ENCODE data around the gene DNAI1. TPM values are rescaled to one million over a fixed set of nuclear protein-coding genes. Genes with fewer than 3 reads are reported as not detected.
"Not testable (repeated sequence)": the region's sequence is repeated elsewhere in the genome, so short reads cannot be mapped to it uniquely, and the experiment has no call there.

DNAI1 gene
- polyA plus RNA-seq (ENCODE audit: insufficient read length) = not detected

- DNase-seq = peak; percentile 99
Observed at GRCh38 chr9:34458013-34458958, at the start of gene DNAI1, which contains the start of gene FAM219A. TSS of gene DNAI1 (plus strand) at chr9:34458805. CDS start at chr9:34459006, 201 bp downstream. TSS of gene FAM219A (minus strand) at chr9:34458570. CDS start at chr9:34458263, 307 bp downstream.

DNA sequence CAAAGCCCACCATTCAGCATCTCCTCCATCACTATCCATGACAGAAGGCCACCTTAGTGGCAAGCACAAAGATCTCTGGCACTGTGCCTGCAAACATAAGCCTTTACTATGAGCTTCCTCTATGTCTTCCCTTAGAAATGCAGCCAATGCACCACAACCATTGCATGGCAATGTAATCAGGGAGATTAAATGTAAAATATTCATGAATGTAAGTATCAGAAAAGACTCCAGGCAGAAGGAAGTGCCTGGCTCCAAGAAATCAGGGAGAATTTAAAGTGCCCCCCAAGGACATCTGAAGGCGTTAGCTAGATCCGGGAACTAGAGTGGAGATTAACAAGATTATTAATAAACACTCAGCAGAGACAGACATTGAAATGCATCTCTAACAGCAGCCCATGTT, 49.5 kb upstream of the DNAI1 start:
- no peak for DNase-seq

GRCh38 chr9:34412336-34412735, 46.3 kb upstream of the DNAI1 start:
- DNase-seq = no peak

GRCh38 chr9:34413231-34413852, 45.3 kb upstream of the DNAI1 start:
- DNase-seq = peak; percentile 65

- DNase-seq = no peak
Observed at GRCh38 chr9:34417734-34418133, 40.9 kb upstream of the DNAI1 start.

DNA sequence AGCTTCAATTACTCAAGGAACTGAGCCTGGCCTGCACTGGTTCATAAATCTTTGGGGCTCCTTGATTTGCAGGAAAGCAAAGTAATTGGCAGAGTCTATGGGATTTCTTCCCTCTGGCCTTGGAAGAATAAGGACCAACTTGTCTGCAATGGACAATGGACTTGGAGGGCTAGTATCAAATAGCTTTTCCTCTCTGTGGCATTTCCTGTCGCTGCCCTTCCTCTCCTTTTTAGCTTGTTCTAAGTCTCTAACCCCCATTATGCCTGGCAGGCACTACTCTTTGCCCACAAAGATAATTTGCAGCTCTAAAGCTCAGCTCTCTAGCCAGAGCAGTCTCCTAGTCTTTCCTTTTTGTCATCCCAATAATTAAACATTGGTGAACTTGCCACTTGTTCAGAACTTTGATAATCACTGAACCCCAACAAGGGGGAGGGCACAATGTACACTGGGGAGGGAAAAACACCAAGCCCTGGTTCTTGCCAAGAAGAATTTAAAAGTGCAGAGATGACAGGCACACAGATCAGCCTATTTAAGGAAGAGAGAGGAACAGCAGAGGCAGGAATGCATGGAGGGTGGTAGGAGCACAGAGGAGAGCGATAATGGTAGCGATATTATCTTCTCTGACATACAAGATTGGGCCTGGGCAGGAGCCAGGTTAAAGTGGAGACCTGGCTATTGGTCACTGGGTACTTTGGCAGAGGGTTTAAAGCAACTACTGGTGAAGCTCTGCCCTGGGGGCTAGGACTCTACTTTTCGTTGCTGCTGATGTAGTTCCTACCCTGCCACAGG, 38.7 kb upstream of the DNAI1 start:
- no peak for DNase-seq

DNA sequence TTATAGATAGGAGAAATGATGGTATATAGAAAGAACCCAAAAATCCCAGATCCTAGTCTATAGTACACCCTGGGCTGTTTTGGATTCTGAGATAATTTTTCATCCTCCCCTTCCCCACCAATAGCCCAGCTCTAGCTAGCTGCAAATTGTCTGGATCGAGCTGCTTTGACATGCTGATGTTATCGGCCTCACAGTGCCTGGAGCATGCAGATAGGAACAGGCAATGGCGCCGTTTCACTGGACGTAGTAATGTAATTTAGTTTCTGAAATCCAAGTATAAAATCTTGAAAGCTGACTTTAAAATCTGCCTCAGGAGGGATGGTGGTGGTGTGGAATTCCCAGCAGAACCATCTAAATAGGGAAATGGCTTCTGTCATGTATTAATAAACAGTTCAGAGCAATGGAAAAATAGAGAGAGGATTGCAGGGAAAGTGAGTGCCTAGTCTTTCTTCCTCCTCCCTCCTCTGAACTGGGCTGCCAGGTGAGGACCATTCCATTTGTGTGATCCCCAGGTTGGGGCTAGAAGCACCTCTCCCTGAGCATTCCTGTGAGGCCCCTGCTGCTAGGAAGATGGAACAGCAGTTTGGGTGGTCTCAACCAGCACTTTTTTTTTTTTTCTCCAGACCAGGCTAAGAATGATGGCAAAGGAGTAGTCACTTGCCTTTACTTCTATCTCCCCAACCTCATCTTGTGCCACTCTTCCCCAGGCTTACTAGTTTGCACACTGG, 32.1 kb upstream of the DNAI1 start:
- no peak for DNase-seq

DNA sequence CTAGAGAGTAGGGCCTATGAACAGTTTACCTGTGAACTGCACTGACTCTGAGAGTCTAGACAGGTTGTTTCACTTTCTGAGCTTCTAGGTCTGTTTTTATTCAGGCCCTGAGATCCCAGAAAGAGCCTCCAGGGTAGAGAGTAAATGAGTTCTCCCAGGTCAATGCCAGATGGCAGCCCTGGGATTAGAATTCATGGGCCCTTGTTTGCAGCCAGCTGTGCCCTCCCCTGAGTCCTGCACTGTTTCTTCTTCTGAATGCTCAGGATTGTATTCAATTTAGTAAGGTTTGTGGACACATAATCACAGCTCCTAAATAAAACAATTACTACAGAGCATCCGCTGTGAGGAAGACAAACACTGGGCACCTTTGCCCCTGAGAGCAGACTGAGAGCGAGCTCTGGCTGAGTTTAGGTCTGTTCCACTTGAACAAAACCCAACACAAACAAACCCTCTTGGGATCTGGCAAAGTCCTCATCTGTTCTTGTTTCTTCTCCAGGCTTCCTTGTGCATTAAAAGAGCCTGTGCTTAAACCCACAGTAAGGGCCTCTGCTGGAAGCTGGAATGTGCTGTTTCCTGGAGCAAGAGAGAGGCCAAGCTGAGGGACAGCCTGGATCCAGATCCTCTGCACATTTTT, 30.2 kb upstream of the DNAI1 start:
- DNase-seq = no peak

DNA sequence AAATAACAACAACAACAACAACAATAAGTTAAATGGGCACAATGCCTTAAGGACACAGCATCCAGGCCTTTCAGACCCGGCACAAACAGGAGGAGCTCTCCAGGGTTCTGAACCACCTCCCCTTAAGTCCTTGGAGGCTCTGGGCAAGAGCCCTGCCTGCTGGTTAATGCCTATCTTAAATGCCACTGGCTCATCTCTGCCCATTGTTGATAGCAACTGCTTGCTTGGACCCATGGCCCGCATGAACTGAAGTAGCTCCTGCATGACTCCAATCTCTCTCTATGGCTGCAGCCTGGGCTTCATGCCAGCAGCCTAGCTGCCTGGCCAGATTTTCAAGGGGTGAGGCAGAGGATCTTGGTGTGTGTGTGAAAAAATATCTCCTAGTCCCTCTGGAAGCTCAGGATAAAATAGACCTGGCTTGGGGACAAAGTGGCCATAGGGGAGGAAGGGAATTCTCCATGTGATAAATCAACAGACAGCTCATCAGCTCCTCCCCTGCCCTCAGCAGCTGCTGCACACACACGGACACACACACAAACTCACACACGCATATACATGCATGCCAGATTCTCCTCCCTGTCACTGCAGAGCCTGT, 27.7 kb upstream of the DNAI1 start:
- peak; percentile 75 for DNase-seq

DNA sequence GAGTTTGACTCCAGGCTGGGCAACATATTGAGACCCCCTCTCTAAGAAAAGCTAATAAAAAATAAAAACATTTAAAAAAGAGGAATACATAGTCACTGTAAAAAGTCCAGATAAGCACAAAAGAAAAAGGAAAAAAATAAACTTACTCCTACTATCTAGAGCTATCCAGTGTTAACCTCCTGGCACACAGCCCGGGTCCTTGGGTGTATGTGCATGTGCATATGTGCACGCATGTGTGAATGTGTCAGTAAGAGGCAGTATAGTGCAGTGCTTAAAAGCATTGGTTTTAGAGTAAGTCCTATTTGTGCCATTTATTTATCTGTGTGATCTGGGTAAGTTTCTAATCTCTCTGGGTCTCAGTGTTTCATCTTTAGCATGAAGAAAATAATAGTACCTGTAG, 26.9 kb upstream of the DNAI1 start:
- no peak for DNase-seq

DNA sequence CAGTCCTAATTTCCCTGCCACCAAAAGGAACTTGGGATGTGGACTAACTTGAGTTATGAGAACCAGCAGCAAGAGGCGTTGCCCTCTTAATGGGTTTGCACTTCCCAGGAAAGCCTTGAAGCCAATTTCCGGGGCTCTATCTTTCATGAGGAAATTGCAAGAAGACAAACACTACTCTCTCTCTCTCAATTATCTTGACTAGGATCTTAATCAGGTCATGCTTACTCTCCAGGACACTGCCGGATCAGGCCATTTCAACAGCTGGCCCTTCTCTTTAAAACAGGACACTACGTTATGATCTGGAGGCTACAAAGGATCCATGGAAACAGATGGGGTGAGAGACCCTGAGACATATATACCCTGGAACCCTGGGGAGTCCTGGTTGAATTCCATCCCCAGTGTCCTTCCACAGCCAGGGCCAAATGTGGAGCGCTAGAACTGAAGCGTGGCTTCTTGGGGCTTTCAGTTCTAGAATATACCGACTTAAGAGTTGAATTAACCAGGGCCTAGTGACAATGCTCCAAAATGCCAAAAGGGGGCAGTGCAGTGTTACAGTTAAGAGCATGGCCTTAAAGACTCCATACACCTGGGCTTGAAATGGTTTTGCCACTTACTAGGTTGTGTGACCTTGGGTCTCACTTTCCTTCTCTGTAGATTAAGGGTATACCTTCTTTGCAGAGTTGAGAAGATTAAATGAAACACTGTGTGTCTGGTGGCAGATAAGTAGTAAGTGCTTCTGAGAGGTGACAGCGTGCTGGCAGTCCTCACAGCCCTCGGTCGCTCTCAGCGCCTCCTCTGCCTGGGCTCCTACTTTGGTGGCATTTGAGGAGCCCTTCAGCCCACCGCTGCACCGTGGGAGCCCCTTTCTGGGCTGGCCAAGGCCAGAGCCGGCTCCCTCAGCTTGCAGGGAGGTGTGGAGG, 21.3 kb upstream of the DNAI1 start:
- peak; percentile 57 for DNase-seq

GRCh38 chr9:34437926-34438307, 20.7 kb upstream of the DNAI1 start:
- DNase-seq = not testable (repeated sequence)

GRCh38 chr9:34438465-34438864, 20.1 kb upstream of the DNAI1 start:
- not testable (repeated sequence) for DNase-seq

DNA sequence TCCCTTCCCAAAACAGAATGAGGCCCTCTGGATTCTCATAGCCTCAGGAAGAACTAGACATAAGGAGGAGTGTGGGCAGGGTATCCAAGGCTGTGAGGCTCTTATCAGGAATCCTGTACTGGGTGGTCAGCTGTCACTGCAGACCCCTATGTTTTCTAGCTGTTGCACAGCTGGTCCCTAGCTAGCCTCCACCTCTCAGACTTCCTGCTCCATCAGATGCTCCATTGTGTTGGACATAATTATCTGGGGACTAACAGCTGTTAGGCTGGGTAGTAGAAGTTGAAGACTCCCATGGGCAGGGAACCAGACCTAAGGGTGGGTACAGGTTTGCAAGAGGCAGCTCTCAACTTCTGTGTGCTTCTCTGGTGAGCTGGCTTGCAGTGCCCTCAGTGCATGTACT, 18.6 kb upstream of the DNAI1 start:
- DNase-seq = no peak

DNA sequence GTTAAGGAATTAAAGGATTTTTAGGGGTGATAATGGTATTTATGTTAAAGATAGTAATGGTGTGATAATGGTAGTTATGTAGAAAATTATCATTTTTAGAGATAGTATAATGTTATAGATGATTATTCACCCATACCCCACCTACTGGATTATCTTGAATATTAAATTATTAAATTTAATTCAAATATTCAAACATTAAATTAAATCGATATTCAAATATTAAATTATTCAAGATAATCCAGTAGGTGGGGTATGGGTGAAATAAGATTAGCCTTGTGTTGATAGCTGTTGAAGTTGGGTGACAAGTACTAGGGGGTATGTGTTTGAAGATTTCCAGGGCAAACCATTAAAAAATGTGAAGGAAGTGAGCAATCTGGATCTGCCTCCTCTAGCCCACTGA, 15.8 kb upstream of the DNAI1 start:
- no peak for DNase-seq

- no peak for DNase-seq
Observed at GRCh38 chr9:34443533-34443932, 15.1 kb upstream of the DNAI1 start.

DNA sequence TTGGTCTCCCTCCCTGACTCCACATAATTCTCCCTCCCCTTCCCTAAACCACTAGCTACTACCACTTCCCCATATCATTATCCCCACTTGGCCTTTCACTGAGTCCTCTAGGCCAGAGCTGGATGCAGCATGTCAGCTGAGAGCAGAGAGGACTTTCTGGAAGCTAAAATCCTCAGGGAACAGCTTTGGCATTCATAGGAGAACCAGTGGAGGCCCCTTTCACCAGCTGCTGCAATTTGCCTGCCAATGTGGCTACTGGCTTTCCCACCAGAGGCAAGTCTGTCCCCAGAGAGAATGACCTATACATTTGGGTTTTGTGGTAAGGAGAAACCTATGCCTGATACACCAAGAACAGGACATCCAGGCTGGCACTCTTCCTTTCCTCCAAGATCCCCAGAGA, 14.6 kb upstream of the DNAI1 start:
- DNase-seq = no peak

GRCh38 chr9:34446468-34446891, 12.1 kb upstream of the DNAI1 start:
- DNase-seq = no peak

DNA sequence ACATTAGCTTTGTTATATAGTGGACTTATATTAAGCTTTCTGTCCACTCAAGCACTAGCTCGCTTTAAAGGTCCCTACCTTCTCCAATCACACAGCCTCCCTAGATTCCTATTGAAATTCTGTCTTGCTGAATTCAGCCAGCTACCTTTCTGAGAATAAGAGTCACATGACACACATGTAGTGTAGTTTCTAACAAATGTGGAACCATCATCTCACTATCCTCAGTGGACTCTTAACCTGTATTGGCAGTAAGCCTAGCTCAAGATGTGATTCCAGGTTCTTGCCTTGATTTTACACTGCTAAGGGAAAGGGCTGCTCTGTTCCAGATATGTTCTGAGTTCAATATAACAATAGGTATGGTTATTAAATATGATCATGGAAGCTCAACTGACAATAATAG, 11.7 kb upstream of the DNAI1 start:
- DNase-seq = no peak

DNA sequence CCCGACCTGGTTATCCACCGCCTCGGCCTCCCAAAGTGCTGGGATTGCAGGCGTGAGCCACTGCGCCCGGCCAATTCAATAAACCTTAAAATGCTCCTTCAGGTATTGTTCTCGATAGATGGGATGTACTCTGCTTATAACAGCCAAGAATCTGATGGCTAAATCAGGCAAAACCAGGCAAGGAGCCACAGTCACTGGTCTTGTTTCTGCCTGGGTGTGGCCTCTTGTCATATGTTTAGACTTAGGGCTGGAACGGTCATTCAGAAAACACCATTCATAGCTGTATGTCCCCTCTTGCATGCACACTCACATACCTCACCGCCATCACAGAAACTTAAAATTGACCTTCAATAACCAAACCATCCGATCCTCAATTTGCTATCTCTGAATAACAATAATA, 8.0 kb upstream of the DNAI1 start:
- no peak for DNase-seq
